ENCODE data around the gene OR2F1. TPM values are rescaled to one million over a fixed set of nuclear protein-coding genes. Genes with fewer than 3 reads are reported as not detected.

Gene OR2F1
- total and polyA plus RNA-seq, 9 donors = not detected

GRCh38 chr7:144011458-144012230 is 57.0 kb downstream of the OR2F1 start:
- TF ChIP-seq POLR2A (IDR thresholded peaks at IDR 0.05) (no peak), CTCF (IDR thresholded peaks at IDR 0.05) (no peak), EP300 (IDR thresholded peaks at IDR 0.05) (no peak)
- Histone ChIP-seq H3K4me1 (ENCODE audit: insufficient read depth) (no peaks in the 10 kb centered on the region), H3K4me3 (no peak overlapping the region), H3K9me3 (no peaks in the 10 kb centered on the region), H3K27ac (no peak overlapping the region), H3K27me3 (no peaks in the 10 kb centered on the region), H3K36me3 (no peaks in the 10 kb centered on the region)
- no peak for DNase-seq
- 81 to 82% (median 81%) methylated on average over 5 of the region's 5 CpGs for WGBS, 3 donors
- intact Hi-C loops (cut with DNase I) = loop anchor here in 1 of 4 donors (10.0 kb wide), 1 partner anchor 127 kb away; no protein-coding TSS in a partner anchor

Other genes with a start within 250 kb of the OR2F1 start
- 1 to 10 TPM in 2 of 7 donors, under 1 TPM in 4, not detected in 1; 0.23 to 3.2 (median 0.41) TPM for gene CTAGE6, start 197.1 kb upstream of the OR2F1 start, total RNA-seq
- gene CTAGE6, start 197.1 kb upstream of the OR2F1 start, polyA plus RNA-seq = under 1 TPM; 0.08 to 0.13 TPM
- gene TCAF1, start 52.7 kb upstream of the OR2F1 start, total RNA-seq = 10 to 100 TPM; 40.1 to 92.7 (median 63.2) TPM
- gene TCAF1, start 52.7 kb upstream of the OR2F1 start, polyA plus RNA-seq = 10 to 100 TPM; 34.5 to 63.2 TPM
- gene OR2F2, start 19.6 kb upstream of the OR2F1 start, total RNA-seq = not detected
- not detected for gene OR2F2, start 19.6 kb upstream of the OR2F1 start, polyA plus RNA-seq
- not detected for gene OR6B1, start 45.5 kb downstream of the OR2F1 start, total RNA-seq
- not detected for gene OR6B1, start 45.5 kb downstream of the OR2F1 start, polyA plus RNA-seq
- gene OR2A5, start 94.1 kb downstream of the OR2F1 start, total RNA-seq = not detected
- gene OR2A5, start 94.1 kb downstream of the OR2F1 start, polyA plus RNA-seq = not detected
- not detected for gene OR2A25, start 115.0 kb downstream of the OR2F1 start, total RNA-seq
- gene OR2A25, start 115.0 kb downstream of the OR2F1 start, polyA plus RNA-seq = not detected
- gene OR2A12, start 131.4 kb downstream of the OR2F1 start, total RNA-seq = not detected
- not detected for gene OR2A12, start 131.4 kb downstream of the OR2F1 start, polyA plus RNA-seq
- not detected for gene OR2A2, start 154.7 kb downstream of the OR2F1 start, total RNA-seq
- not detected for gene OR2A2, start 154.7 kb downstream of the OR2F1 start, polyA plus RNA-seq
- not detected for gene OR2A14, start 168.3 kb downstream of the OR2F1 start, total RNA-seq
- gene OR2A14, start 168.3 kb downstream of the OR2F1 start, polyA plus RNA-seq = not detected
- 10 to 100 TPM in 1 of 7 donors, 1 to 10 TPM in 5, under 1 TPM in 1; 0.92 to 11.1 (median 1.5) TPM for gene CTAGE4, start 228.6 kb downstream of the OR2F1 start, total RNA-seq
- gene CTAGE4, start 228.6 kb downstream of the OR2F1 start, polyA plus RNA-seq = 1 to 10 TPM; 1.2 to 1.7 TPM
- 1 to 10 TPM; 3.8 to 6.5 (median 4.1) TPM for gene ARHGEF35, start 241.0 kb downstream of the OR2F1 start, total RNA-seq
- gene ARHGEF35, start 241.0 kb downstream of the OR2F1 start, polyA plus RNA-seq = 10 to 100 TPM in 1 of 2 donors, 1 to 10 TPM in 1; 2.9 to 14.8 TPM